HG02870 (cell line): Measurements from ENCODE around the gene PRLH.

Source experiments
- ATAC-seq: cut with Tn5 transposase; IDR thresholded peaks from one replicate; pipeline ENCODE4 v1.9.1; 2021; ENCODE audit warnings: mild to moderate bottlenecking, moderate library complexity; ENCODE audit not compliant: unreplicated experiment

Gene PRLH

DNA sequence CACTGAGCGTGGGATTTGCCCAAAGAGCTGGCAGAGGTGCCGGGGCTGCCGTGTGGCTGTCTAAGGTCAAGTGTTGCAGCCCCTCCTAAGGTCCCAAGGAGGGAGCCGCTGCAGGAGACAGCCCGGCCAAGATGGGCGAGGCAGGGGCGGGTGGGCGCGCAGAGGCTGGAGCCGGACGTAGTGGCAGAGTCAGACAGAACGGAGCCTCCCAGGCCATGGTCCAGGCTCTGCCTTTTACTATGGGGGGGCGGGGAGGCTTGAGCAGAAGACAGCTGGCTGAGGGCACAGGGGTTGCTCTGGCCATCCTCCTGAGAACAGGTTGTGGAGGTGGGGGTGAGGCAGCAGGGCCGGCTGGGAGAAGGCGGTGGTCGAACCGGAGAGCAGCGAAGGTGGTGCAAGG is 27.5 kb upstream of the PRLH start:
- no peak for ATAC-seq

DNA sequence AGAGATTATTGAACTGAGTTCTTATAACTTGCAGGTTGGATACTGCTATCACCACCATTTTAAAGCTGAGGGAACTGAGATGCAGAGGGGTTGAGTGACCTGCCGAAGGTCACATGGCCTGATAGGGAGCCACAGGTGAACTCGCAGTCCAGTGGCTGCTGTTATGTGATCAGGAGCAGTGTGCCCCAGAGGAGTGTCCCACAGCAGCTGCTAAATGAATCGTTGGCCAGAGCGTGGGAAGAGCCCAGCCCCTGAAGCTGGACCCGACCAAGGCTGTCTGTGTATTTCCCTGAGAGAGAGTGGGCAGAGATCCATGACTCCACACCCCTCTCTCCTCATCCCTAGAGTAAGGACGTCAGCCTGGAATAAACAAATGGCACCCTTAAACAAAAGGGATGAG is 26.7 kb upstream of the PRLH start:
- ATAC-seq = no peak

DNA sequence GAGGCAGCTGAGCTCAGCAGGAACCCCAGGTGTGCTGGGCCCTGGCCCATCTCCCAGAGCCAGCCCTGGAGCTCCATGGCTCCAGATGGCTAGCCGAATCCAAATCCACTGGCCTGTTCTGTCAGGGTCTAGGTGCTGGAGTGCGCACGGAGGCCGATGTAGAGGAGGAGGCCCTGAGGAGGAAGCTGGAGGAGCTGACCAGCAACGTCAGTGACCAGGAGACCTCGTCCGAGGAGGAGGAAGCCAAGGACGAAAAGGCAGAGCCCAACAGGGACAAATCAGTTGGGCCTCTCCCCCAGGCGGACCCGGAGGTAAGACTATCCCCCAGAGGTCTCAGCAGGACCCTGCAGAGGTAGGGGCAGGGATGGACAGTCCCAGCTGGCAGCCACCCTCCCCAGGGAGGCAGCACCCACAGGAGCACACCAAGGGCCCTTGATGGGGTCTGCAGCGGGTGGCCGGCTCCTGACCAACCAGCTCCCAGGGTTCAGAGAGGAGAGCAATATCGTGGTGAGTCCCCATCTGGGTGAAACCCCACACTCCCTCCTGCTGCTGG is 26.1 kb upstream of the PRLH start:
- no peak for ATAC-seq

DNA sequence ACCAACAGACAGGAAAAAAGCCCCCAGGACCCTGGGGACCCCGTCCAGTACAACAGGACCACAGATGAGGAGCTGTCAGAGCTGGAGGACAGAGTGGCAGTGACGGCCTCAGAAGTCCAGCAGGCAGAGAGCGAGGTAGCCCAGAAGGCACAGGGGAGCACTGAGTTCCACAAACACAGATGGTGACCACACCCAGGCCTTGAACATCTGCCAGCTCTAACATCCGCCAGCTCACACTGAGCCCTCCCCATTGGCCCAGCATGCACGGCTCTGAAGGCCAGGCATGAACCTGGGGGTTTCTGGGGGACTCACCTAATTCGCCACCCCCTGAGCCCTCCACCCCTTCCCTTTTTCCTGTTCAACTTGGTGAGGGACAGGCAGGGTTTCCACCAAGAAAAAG is 25.6 kb upstream of the PRLH start:
- no peak for ATAC-seq

DNA sequence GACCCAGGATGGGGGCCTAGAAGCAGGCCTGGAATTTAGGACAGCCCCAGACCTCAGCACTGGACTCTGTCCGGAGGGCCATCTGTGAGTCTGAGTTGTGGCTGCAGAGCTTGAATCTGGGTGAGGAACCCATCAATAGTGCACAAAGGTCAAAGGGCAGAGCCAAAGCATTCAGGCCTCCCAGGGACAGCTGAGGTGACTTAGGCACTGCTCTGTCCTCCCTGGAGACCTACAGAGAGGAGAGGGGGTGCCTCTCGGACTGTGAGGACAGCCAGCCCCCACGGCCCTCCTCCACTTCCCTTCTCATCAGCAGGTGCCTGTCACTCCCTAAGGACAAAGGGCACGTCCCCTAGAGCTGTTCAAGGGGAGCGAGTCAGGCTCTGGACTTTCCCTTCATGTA is 25.1 kb upstream of the PRLH start:
- no peak for ATAC-seq

DNA sequence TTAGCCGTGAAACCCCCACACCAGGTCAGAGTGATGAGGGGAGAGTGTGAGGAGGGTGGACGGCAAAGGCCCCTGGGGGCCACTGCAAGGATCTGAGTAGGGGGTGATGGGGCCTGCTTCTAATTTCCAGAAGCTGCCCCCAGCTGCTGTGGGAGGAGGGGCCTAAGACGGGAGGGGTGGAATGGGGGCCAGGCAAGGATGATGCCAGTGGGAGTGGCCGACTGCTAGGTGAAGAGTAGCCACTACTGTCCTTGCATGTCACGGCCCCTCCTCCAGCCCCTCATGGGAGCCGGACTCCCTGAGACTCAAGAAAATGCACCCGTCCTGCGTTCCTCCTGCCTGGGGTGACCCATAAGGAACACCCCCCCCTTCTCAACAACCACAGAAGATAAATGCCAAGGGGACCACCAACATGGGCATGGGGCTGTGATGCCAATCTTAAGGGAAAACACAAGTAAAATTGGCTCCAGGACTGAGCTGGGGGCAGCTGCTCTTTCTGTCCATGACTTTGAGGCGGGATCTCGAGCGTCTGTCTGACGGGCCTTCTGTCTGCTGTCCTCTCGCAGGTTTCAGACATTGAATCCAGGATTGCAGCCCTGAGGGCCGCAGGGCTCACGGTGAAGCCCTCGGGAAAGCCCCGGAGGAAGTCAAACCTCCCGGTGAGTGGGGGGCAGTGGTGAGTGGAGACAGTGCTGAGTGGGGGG is 24.2 kb upstream of the PRLH start:
- no peak for ATAC-seq

DNA sequence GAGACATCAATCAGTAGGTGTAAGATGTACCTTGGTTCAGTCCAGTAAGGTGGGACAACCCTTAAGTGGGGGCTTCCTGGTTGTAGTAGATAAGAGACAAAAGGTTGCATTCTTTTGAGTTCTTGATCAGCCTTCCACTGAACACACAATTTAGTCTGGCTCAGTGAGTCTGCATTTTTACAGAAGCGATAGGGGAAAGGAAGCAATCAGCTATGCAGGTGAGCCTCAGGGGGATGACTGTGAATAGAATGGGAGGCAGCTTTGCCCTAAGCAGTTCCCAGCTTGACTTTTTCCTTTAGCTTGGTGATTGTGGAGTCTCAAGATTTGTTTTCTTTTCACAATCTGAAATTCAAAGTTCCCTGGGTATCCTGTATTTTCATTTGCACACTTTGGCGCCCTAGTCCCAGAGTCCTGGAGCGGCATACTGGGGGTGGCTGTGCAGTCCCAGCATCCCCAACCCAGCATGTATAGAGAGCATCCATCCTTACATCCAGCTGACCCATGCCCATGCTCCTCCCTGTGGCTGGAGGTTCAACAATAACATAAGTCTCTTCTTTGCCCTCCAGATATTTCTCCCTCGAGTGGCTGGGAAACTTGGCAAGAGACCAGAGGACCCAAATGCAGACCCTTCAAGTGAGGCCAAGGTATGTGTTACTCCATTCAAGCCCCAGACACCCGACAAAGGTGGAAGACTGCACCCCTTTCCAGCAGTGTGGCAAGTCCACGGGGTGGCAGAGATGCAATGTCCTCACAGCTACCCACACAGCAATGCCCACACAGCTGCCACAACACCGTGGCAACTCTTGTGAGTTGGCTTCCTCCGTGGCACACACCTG is 20.1 kb upstream of the PRLH start:
- ATAC-seq = no peak

DNA sequence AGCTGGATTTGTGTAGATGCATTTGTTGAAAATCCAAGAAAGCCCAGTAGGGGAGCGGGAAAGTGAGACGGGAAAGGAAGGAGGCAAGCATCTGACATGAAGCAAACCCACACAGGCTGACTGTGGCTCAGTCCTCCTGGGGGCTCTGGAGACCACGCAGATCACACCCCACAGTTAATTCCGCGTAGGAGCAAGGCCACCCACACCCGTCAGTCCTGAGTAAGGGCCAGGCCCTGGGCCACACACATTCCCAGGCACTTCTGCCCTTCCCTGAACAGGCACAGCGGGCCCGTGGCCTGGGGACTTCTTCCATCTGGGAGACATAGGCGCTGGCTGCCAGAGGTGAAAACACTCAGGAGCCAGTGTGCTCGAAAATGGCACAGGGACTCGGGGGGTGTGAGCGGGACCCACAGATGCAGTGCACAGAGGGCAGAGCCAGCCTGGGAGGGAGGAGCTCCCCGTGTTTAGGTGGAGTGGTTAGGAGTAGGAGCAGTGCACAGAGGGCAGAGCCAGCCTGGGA is 19.4 kb upstream of the PRLH start:
- no peak for ATAC-seq

DNA sequence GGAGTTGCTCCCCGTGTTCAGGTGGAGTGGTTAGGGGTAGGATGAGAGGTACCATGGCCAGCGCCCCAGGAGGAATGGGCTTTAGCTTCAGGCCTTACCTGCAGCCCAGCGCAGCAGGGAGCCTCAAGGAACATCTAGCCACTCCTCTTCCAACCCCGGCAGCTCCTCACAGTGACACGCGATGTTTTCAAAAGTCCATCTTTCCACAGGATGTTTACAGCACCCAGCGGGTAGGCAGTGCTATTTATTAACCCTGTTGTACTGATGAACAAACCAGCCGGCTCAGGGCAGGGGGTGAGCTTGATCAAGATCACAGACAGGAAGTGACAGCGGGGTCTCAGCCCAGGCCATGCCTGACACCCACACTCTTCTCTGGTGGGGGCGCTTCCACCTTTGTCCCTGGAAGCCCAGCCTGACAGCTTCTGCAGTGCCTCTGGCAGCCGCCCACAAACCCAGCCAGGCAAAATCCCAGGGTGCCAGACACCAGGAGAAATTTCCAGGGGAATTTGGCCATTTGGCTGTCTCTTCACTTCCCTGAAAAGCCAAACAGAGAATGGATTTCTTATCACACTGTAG is 18.4 kb upstream of the PRLH start:
- ATAC-seq = no peak

DNA sequence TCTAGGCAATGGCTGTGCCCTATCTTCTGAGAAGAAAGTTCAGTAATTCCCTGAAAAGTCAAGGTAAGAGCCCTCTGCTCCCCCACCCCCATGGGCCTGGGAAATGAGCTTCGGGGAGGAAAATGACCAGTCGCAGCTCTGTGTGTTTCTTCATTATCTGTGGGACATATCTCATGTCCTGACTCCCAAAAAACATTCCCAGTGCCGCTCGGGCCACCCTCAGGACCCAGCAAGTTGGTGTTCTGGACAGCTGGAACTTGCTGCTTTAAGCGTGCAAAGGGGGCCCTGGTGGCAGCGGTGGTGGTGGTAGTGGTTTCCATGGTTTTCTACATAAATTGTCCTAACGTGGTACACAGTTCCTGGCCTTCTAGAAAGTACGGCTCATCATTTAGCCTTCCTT is 17.2 kb upstream of the PRLH start:
- ATAC-seq = no peak

DNA sequence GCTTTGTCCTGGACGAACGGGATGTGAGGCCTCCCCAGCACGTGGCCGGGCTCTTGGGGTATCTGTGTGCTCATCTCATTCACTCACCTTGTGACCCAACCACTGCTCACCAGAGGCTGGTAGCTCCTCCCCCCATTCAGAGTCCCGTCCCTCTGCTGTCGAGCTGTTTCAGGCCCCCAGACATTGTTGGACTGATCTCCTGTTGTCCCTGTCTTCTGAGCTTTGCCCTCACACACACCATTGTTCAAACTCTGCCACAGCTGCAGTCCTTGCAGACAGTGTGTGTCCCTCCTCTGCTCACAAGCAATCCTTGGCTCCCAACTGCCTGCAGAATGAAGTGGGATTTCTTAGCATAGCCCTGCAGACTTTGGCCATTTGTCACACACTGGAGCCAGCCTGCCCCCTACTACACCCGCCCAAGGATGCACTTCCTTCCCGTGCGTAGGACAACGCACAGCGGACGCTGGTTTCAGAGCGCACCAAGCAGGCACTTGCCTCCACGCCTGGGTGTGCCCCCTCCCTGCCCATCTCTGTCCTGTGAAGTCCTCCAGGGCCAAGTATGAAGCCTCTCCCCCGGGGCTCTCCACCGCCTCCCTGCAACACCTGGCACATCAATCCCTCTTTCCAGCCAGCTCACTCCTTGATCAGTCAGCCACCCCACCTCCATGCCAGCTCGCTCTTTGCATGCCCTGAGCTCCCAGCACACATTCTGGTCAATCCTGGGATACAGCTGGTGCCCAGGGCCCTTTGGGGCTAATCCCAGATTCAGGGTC is 16.5 kb upstream of the PRLH start:
- ATAC-seq = no peak

DNA sequence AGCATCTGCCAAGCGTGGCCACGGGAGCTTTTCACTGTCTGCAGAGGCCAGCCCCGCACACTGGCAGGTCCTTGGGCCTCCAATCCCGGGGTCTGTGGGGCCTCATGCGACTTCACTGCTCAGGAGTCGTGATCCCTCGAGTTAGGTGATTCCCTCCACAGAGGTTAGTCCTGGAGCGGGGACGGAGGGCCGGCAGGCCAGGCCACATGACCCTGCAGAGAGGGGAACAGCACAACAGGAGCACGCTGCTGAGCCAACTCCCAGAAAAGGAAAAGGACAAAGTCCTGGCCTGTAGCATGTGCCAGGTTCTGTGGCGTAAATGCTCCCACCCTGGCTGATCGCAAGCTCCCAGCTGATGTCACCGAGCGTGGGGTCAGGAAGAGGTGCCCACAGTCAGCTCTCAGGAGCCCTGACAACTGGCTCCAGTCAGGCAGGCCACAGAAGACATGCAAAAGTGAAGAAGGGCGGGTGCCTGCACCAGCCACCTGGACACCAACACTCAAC is 15.3 kb upstream of the PRLH start:
- ATAC-seq = no peak

DNA sequence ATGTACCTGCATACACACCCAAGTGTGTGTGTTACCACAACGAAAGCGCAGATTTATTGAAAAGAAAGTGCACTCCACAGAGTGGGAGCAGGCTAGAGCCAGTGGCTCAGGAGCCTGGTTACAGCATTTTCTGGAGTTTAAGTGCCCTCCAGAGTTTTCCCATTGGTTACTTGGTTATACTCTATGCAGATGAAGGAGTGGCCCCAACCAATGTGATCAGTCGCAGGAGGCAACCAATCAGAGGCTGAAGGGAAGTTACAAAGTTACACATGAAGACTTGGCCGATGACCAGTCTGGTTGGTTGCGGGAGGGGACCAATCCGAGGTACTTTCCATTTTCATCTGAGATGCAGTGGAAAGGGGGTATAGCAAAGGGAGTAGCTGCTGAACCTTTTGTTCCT is 13.5 kb upstream of the PRLH start:
- ATAC-seq = no peak

DNA sequence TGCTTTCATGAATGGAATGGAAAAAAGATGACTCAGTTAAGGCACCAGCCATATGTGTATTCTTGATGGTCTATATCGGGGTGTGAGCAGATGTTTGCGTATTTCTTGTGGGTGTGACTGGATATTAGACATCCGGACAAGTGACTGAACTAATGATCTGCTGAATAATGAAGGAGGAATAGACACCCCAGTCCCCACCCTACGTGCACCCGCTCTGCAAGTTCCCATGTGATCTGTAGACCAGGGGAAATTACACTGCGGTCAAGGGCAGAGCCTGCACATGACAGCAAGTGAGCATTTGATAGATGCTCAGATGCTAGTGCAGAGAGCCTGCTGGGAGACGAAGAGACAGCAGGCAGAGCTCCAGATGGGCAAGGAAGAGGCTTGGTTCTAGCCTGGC is 12.4 kb upstream of the PRLH start:
- no peak for ATAC-seq

DNA sequence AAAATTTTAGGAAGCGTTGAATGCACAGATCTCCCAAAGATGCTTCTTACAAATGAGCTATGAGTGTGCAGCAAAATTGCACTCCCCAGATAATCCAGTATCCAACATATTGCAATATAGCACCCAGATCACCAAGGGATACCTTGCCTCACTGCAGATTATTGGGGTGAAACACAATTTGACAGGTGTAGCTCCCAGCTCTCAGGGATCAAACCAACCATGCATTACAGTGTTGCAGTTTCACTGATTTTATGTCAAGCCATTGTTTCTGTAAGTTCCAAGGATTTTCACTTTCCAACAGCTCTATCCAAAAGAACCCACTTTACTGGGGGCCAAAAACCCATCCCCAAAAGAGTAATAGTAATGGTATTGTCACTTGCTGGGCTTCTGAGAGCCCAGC is 10.8 kb upstream of the PRLH start:
- no peak for ATAC-seq

DNA sequence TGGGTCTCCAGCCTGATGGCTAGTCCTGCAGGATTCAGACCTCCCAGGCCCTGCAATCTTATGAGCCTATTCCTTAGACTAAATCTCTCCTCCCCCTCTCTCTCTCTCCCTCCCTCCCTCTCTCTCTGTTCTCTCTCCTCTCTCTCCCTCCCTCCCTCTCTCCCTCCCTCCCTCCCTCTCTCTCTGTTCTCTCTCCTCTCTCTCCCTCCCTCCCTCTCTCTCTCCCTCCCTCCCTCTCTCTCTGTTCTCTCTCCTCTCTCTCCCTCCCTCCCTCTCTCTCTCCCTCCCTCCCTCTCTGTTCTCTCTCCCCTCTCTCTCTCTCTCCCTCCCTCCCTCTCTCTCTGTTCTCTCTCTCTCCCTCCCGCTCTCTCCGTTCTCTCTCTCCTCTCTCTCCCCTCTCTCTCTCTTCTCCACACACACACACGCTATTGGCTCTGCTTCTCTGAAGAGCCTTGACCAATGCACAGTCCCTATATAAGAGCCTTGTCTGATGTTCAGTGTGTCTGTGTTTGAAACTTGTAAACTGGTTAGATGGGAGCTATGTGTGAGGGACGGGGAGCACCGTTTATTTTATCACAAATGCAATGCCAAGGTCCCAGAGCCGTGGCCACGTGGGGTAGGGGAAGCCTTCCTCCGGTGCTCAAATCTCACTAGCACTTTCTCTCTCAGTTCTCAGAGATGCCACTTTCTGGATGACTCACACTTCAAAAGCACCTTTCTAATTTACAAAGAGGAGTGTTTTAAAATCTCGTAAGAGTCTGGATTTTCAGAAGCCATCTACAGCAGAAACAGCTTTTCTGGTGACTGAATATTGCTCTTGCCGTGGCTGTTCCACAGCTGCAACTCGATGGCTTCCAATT is 9.4 kb upstream of the PRLH start:
- ATAC-seq = peak; percentile 92

DNA sequence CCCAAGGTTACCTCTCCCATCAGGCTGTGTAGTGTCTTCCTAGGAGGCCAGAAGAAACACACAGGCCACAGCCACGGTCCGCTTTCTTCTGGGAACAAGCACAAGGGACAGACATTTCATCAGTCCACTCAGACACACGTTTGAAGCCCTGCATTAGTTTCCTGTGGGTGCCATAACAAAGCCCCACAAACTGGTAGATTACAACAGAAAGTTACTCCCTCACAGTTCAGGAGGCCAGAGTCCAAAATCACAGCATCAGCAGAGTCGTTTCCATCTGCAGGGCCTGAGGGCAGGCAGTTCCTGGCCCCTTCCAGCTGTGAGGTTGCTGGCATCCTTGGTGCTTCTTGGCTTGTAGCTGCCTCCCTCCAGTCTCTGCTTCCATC is 8.8 kb upstream of the PRLH start:
- no peak for ATAC-seq

DNA sequence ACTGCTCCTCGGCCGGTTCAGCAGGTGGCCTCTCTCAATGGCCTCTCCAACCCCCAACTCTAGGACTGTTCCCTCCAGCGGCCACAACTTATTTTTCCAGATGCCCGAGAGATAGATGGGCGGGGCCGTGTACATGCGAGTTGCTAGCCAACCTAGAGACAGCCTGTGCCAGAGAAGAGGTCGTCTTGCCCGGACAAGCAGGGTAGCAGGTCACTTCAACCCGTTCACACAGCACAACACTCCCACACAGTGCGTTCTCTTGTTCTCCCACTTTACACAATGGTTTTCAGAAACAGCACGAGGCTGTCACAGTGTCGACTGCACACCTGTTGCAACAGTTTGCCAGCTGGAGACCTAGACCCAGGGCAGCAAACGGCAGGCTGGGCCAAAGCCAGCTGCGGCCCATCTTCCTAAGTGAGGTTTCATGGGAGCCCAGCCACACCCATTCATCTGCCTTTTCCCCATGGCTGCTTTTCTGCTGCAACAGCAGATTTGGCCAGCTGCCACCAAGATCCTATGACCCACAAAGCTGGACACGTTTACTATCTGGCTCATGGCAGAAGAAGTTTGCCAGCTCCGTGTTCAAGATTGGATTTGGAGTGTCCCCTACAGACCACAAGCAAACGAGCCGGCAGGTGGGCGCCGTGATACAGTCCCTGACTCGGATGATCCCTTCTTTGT is 7.3 kb upstream of the PRLH start:
- no peak for ATAC-seq

DNA sequence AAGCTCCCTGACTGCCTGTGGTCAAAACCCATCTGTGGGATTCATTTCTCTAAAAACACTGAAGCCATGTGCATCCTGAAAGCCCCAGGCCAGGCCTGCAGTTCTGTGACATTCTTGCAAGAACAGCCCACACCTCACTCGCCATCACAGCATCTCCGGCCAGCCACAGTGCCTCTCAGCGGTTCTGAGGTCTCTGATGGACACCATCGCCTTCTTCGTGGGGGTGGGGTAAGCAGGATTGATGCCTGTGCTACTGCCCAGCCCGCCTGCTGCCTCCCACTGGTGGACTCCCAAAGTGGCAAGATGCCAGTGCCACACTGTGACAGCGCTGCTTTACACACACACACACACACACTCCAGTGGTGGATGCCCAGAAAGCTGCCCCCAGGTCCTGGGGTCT is 5.2 kb upstream of the PRLH start:
- ATAC-seq = no peak
